Measurements from ENCODE around the gene HORMAD2.

DNA sequence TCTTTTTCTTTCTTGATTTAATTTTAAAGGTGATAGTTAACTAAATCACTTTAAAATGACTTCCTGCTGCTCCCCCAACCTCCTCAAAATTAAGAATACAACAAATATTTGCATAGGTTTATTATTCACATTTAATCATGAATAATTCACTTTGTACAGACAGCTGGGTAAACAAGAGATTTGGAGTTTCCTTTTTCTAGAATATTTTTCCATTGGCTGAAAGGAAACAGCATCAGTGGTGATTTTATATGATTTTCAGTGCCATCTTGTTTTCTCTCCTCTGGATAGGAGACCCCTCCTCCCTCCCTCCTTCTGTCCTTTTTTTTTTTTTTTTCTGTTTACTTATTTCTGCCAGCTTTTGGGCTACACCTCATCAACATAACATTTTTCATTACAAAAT lies 105.8 kb downstream of the HORMAD2 start:
- TF ChIP-seq EP300 (IDR thresholded peaks at IDR 0.05; ENCODE audit: borderline replicate concordance) (no peak), CEBPB (IDR thresholded peaks at IDR 0.05) (no peak), CREB1 (IDR thresholded peaks at IDR 0.05; ENCODE audit: low read depth) (no peak), FOXM1 (IDR thresholded peaks at IDR 0.05; ENCODE audit: borderline replicate concordance, low read depth) (no peak), TEAD4 (IDR thresholded peaks at IDR 0.05) (no peak), RAD21 (IDR thresholded peaks at IDR 0.05; ENCODE audit: low read depth) (no peak), TCF12 (IDR thresholded peaks at IDR 0.05; ENCODE audit: low read depth) (no peak), YY1 (IDR thresholded peaks at IDR 0.05; ENCODE audit: low read depth) (no peak), TAF1 (IDR thresholded peaks at IDR 0.05; ENCODE audit: low read depth) (no peak), ZBTB7A (IDR thresholded peaks at IDR 0.05; ENCODE audit: low read depth) (no peak)
- TF ChIP-seq, protein P1, sequence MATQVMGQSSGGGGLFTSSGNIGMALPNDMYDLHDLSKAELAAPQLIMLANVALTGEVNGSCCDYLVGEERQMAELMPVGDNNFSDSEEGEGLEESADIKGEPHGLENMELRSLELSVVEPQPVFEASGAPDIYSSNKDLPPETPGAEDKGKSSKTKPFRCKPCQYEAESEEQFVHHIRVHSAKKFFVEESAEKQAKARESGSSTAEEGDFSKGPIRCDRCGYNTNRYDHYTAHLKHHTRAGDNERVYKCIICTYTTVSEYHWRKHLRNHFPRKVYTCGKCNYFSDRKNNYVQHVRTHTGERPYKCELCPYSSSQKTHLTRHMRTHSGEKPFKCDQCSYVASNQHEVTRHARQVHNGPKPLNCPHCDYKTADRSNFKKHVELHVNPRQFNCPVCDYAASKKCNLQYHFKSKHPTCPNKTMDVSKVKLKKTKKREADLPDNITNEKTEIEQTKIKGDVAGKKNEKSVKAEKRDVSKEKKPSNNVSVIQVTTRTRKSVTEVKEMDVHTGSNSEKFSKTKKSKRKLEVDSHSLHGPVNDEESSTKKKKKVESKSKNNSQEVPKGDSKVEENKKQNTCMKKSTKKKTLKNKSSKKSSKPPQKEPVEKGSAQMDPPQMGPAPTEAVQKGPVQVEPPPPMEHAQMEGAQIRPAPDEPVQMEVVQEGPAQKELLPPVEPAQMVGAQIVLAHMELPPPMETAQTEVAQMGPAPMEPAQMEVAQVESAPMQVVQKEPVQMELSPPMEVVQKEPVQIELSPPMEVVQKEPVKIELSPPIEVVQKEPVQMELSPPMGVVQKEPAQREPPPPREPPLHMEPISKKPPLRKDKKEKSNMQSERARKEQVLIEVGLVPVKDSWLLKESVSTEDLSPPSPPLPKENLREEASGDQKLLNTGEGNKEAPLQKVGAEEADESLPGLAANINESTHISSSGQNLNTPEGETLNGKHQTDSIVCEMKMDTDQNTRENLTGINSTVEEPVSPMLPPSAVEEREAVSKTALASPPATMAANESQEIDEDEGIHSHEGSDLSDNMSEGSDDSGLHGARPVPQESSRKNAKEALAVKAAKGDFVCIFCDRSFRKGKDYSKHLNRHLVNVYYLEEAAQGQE (IDR thresholded peaks at IDR 0.05; ENCODE audit: low read depth): no peak
- TF ChIP-seq, protein P2, sequence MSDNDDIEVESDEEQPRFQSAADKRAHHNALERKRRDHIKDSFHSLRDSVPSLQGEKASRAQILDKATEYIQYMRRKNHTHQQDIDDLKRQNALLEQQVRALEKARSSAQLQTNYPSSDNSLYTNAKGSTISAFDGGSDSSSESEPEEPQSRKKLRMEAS (IDR thresholded peaks at IDR 0.05): no peak
